ENCODE results near the gene ANKRD50.

GRCh38 chr4:124694306-124694705 is 18.2 kb downstream of the ANKRD50 start:
- TF ChIP-seq CTCF (IDR thresholded peaks at IDR 0.05) (no peak), POLR2A (IDR thresholded peaks at IDR 0.05) (no peak)

Data from esophagus squamous epithelium (tissue), 4 donors.